Amniotic epithelial cell (primary cell): Measurements from ENCODE around the gene TRMT6.

Experiments used
- DNase-seq: peaks from one replicate; pipeline ENCODE4 v3.0.0-alpha.2; 2010; ENCODE audit warnings: low read depth

The TRMT6 gene

DNA sequence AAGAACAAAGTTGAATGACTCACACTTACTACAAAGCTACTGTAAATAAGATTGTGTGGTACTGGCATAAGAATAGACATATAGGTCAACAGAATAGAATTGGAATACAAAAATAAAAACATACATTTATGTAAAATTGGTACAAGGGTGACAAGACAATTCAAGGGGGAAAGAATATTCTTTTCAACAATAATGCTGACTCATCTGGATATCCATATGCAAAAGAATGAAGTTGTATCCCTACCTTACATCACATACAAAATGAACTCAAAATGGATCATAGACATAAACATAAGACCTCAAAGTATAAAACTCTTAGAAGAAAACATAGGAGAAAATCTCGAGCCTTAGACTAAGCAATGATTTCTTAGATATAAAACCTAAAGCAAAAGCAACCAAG is 50.9 kb downstream of the TRMT6 start:
- no peak for DNase-seq

DNA sequence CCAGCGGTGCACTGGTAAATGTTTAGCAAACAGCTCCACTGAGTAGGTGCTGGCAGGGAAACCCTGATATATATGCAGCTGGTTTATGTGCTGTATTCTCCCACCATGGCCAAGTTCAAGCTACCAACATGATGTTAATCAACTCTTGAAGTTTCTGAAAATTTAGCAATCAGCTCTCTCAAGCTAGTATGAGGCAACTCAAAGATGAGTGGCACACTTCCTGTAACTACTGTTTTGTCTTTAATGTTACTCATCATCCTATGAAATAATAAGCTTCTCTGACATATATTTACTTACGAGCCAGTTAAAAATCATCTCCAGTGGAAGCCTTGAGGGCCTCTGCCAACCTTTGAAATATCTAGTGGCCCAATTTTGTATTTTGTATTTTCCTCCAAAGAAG is 54.7 kb downstream of the TRMT6 start:
- peak; percentile 63 for DNase-seq

DNA sequence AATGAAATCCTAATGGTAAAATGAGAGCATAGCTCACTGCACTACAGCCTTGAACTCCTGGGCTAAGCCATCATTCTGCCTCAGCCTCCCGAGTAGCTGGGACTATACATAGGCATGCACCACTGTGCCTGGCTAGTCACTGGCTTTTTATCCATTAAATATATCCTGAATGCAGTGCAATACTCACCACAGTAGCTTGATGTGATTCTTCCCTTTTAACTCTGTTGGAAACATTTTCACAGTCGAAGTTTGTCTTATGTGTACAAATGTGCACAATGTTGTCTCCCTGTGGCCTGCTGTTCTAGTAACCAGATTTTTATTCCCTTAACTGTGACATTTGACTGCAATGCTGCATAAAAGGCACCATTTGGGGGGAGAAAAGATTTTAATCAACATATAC is 56.7 kb downstream of the TRMT6 start:
- DNase-seq: no peak

DNA sequence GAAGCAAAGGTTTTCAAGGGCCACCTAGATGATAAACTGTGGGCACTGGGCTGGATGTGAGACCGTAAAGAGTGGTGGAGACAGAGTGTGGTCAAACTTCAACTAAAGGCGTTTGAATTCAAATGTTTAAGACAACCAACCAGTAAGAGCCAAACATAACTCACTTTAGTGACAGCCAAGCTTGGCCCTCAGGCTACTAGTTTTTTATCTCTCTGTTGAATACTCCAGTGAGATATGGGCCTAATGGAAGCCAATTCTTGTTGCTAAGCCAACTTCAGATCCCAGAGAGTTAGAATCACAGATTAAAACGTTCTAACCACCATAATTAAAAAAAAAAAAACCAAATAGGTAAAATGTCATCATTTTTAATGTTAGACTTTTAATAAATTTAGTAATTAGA is 57.3 kb downstream of the TRMT6 start:
- no peak for DNase-seq

DNA sequence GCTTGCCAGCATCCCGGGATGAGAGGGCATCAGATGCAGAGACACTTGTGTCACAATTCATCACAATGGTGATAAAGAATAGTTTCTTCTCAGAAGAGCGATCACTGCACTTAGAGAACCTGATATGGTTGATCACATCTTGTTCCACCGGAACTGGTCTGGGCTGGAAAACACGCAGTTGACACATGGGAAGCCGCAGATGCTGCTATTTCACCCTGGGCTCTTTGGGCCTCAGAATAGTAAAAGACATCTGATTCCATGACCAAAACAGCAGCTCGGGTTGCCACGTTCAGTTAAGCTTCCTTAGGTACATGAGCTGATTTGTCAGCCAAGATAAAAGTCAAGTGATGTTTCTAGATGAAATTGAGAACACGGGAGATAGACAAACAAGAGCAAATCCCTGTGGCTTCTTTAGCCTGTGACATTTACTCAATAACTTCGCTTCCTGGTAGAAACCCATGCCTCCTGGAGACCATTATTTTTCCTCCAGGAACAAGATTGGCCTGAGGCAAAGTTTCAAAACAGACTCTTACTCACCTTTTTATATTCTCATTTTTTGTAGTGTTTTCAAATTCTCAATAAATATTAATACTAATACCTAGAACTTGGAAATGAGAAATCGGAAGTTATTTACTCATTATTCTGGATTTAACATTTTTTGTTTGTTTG is 59.4 kb downstream of the TRMT6 start:
- no peak for DNase-seq

DNA sequence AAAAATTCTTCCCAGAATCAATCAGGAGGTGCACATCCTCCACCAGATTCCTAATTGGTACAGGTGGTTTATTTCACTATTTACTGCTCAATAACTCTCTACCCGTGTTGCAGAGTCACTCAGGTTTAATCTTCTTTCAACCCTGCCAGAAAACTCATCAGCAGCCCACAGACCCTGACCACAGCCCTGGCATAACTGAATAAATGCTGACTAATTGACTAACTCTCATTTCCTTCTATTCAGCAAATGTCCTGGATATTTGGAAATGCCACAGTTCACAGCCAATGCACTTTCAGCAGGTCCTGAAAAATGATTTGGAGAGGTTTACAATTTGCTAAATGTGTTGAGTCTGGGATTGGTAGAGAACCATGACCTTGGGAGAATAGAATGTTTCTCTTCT is 62.3 kb downstream of the TRMT6 start:
- DNase-seq: peak; percentile 12

DNA sequence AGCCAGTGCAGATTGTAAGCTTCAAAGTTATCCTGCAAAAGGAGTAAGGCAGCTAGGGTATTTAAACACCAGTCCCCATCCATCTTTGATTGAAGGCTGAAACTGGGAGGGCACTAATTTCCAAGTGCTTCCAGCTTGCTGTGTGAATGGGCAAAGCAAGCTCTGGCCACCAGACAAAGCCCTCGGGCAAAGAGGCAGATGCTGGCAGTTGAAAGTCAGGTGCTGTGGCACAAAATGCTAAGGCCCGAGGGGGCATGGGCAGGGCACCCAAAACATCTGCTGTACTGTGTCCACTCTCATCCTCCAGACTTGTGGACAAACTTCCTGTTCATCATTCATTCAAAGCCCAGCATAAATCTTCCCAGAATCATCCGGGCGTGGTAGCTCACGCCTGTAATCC is 62.9 kb downstream of the TRMT6 start:
- no peak for DNase-seq
